Measurements from ENCODE around the gene NOP10.

Gene NOP10

GRCh38 chr15:34341381-34342212 is 1.3 kb downstream of the NOP10 start:
- DNase-seq (ENCODE audit: insufficient read length, low spot score) = no peak

GRCh38 chr15:34339946-34340345 is 3.0 kb downstream of the NOP10 start:
- TF ChIP-seq, protein P1, sequence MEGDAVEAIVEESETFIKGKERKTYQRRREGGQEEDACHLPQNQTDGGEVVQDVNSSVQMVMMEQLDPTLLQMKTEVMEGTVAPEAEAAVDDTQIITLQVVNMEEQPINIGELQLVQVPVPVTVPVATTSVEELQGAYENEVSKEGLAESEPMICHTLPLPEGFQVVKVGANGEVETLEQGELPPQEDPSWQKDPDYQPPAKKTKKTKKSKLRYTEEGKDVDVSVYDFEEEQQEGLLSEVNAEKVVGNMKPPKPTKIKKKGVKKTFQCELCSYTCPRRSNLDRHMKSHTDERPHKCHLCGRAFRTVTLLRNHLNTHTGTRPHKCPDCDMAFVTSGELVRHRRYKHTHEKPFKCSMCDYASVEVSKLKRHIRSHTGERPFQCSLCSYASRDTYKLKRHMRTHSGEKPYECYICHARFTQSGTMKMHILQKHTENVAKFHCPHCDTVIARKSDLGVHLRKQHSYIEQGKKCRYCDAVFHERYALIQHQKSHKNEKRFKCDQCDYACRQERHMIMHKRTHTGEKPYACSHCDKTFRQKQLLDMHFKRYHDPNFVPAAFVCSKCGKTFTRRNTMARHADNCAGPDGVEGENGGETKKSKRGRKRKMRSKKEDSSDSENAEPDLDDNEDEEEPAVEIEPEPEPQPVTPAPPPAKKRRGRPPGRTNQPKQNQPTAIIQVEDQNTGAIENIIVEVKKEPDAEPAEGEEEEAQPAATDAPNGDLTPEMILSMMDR (IDR thresholded peaks at IDR 0.05; ENCODE audit: insufficient read depth, missing control alignments) = no peak
- no peak for FAIRE-seq
- no peak for DNase-seq (ENCODE audit: insufficient read length, low spot score)

More at GRCh38 chr15:34341381-34342212, 1.3 kb downstream of the NOP10 start:
- TF ChIP-seq, protein P1 (IDR thresholded peaks at IDR 0.05; ENCODE audit: insufficient read depth, missing control alignments) = no peak
- FAIRE-seq = no peak

DNA sequence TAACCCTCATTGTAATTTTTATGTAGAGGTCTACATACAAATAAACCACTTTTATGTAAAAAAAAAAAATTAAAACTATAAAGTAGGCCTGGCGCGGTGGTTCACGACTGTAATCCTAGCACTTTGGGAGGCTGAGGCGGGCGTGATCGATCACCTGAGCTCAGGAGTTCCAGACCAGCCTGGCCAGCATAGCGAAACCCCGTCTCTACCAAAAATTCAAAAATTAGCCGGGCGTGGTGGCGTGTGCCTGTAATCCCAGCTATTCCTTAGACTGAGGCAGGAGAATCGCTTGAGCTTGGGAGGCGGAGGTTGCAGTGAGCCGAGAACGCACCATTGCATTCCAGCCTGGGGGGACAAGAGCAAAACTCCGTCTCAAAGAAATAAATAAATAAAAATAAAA is 4.6 kb downstream of the NOP10 start:
- DNase-seq (ENCODE audit: insufficient read length, low spot score) (no peak), FAIRE-seq (no peak)
- TF ChIP-seq, protein P1 (IDR thresholded peaks at IDR 0.05; ENCODE audit: insufficient read depth, missing control alignments) = no peak

DNA sequence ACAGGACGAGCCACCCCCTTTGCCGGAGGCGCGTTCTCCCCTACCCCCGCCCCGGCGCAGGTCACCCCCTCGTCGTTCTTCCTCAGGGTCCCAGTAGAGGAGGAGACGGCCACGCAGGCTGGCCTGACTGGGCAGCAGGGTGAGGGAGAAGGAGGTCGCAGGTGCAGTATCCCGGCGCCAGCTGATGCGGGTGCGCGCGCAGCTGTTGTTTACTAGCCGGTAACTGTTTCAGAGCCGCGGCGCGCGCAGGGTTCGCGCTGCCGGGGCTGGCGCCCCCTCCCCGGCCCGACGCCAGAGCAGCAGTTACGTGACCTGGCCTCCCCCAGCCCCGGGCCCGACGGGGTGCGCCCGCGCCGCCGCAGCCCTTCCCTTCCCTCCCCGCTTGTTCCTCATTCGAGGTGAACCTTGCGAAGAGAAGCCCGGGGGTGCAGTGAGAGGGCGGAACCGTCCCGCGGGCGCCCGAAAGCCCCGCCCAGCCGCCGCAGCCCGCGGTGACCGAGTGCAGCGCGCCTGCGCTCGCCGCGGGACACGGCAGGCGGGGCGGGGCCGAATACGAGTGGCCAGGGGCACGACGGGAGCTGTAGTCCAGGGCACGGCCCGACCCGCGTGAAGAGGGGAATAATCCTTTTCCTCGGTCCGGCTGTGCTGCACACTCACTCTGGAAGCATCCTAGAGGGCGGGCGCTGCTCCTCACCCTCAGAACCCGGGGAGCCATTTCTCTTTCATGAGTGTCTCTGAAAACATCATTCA is 5.2 kb downstream of the NOP10 start, which contains the start of gene SLC12A6:
SLC12A6 (minus strand) TSS at position 225 of the 750 bp plus-strand sequence. CDS start 1,101 bp downstream, outside the sequence.
- FAIRE-seq = no peak
- DNase-seq (ENCODE audit: insufficient read length, low spot score) = no peak
- TF ChIP-seq, protein P1 (IDR thresholded peaks at IDR 0.05; ENCODE audit: insufficient read depth, missing control alignments) = no peak

GRCh38 chr15:34336991-34337556 is 5.9 kb downstream of the NOP10 start:
- FAIRE-seq = no peak
- TF ChIP-seq, protein P1 (IDR thresholded peaks at IDR 0.05; ENCODE audit: insufficient read depth, missing control alignments) = no peak
- no peak for DNase-seq (ENCODE audit: insufficient read length, low spot score)

DNA sequence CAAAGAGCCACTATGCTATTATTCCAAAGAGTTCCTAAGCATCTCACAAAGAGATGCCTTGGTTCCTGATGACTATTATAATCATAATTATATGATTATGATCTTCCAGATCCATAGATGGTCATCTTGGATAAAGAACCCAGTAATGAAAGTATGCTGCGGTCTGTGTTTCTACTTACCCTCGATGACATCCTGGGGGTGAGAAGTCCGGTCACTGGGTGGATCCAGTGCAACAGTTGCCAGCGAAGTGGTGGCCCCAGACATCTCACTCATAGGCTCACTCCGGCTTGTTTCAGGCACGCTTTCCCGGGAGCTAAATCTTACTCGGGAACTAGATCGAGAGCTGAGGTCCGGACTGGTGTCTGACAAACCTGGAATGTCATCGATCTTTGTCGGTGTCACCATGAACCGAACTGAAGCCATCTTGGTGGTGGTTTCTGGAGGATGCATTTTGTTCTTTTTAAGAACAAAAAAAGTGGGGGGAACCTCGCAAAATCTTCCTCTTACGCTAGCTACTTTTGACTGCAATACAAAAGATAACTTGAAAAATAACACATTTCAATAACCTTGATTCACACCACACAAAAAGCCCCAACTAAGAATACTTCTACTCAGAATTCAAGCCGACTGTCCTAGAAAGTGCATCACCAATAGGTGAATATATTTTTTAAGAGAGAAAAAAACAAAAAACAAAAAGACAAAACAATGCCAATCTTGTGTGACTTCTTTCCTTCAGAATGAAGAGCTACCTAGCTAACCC is 6.5 kb downstream of the NOP10 start:
- TF ChIP-seq, protein P1 (IDR thresholded peaks at IDR 0.05; ENCODE audit: insufficient read depth, missing control alignments) = no peak
- FAIRE-seq (no peak), DNase-seq (ENCODE audit: insufficient read length, low spot score) (no peak)
